GM19372 (cell line): ENCODE data around the gene ARHGAP40.
"Not testable (repeated sequence)": the region's sequence is repeated elsewhere in the genome, so short reads cannot be mapped to it uniquely, and the experiment has no call there.

ENCODE experiments used
- ATAC-seq: cut with Tn5 transposase; IDR thresholded peaks from one replicate; pipeline ENCODE4 v1.9.1; 2021; ENCODE audit warnings: mild to moderate bottlenecking, low read depth, moderate library complexity; ENCODE audit not compliant: unreplicated experiment

ARHGAP40 gene

GRCh38 chr20:38586181-38586525 lies 15.5 kb upstream of the ARHGAP40 start:
- no peak for ATAC-seq

GRCh38 chr20:38588303-38588702 lies 13.3 kb upstream of the ARHGAP40 start:
- ATAC-seq = no peak

- no peak for ATAC-seq
Observed at GRCh38 chr20:38589351-38589750, 12.3 kb upstream of the ARHGAP40 start.

GRCh38 chr20:38589967-38590675 lies 11.5 kb upstream of the ARHGAP40 start:
- ATAC-seq = no peak

- no peak for ATAC-seq
Observed at GRCh38 chr20:38590676-38591473, 10.7 kb upstream of the ARHGAP40 start.

GRCh38 chr20:38591474-38592410 lies 9.9 kb upstream of the ARHGAP40 start:
- no peak for ATAC-seq

- ATAC-seq = not testable (repeated sequence)
Observed at GRCh38 chr20:38592411-38592790, 9.2 kb upstream of the ARHGAP40 start.

GRCh38 chr20:38594281-38594680 lies 7.3 kb upstream of the ARHGAP40 start:
- ATAC-seq = not testable (repeated sequence)

- ATAC-seq = not testable (repeated sequence)
Observed at GRCh38 chr20:38595886-38596285, 5.7 kb upstream of the ARHGAP40 start.

GRCh38 chr20:38599410-38599882 lies 2.2 kb upstream of the ARHGAP40 start:
- no peak for ATAC-seq

- ATAC-seq = no peak
Observed at GRCh38 chr20:38600057-38600456, 1.6 kb upstream of the ARHGAP40 start.

GRCh38 chr20:38602185-38602581 lies 574 bp downstream of the ARHGAP40 start:
- ATAC-seq = no peak

GRCh38 chr20:38603286-38603685 lies 1.7 kb downstream of the ARHGAP40 start:
- ATAC-seq = no peak

- no peak for ATAC-seq
Observed at GRCh38 chr20:38604873-38605303, 3.3 kb downstream of the ARHGAP40 start.

- no peak for ATAC-seq
Observed at GRCh38 chr20:38607351-38607750, 5.7 kb downstream of the ARHGAP40 start.

- ATAC-seq = no peak
Observed at GRCh38 chr20:38608188-38608587, 6.6 kb downstream of the ARHGAP40 start.

GRCh38 chr20:38609815-38610214 lies 8.2 kb downstream of the ARHGAP40 start:
- no peak for ATAC-seq

GRCh38 chr20:38610521-38610920 lies 8.9 kb downstream of the ARHGAP40 start:
- no peak for ATAC-seq

GRCh38 chr20:38612751-38613515 lies 11.3 kb downstream of the ARHGAP40 start:
- ATAC-seq = no peak

- ATAC-seq = no peak
Observed at GRCh38 chr20:38615283-38615682, 13.7 kb downstream of the ARHGAP40 start.
